GM12872 (cell line): Measurements from ENCODE around the gene PTPN6.

ENCODE experiments used
- CTCF ChIP-seq: IDR thresholded peaks from 3 replicates; pipeline ENCODE4 v1.5.1; 2011; ENCODE audit warnings: low read depth, mild to moderate bottlenecking, low read length, moderate library complexity; ENCODE audit not compliant: insufficient read depth

PTPN6 gene

GRCh38 chr12:6952121-6952862 is 1.1 kb downstream of the PTPN6 start:
- no peak for TF ChIP-seq CTCF

- TF ChIP-seq CTCF, result no peak
These were observed 1.8 kb downstream of the PTPN6 start for GRCh38 chr12:6952863-6953441.

DNA sequence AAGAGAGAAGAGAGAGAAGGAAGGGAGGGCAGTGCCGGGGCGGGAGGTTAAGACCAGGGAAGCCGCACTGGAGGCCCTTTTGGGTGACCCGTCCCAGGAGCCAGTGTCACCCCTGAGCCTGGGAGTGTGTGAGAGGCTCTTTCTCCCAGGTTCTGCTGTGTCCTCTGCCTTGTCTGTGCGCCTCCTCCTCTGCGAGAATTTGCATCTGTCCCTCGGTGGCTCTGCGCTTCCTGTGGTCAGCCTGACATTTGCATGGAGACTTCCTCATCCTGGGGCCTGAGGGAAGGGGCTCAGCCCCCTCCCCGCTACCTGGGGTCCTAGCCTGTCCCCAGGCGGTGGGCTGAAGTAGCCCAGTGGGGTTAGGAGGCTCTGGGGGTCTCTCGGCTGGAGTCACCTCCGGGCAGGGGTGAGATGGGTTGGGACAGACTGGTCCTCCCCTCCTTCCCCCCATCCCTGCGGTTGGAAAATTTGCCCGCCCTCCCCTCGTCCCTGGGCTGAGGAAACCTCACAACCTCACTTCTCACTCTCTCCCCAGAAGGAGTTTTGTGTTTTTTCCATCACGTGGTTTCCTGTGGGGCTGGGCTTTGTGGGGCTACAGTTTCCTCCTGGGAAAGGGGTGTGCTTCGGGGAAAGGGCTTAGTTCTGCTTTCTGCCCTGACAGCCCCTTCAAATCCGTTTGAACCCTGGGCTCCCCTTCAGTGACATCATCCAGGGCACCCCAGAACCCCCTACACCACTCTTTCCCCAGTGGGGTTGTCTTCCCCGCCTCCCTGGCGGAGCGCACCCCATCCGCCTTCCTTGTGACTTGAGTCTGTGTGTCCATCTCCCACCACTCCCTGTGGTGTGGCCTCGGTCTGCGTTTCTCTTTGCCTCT is 2.5 kb downstream of the PTPN6 start:
- TF ChIP-seq CTCF, result no peak

DNA sequence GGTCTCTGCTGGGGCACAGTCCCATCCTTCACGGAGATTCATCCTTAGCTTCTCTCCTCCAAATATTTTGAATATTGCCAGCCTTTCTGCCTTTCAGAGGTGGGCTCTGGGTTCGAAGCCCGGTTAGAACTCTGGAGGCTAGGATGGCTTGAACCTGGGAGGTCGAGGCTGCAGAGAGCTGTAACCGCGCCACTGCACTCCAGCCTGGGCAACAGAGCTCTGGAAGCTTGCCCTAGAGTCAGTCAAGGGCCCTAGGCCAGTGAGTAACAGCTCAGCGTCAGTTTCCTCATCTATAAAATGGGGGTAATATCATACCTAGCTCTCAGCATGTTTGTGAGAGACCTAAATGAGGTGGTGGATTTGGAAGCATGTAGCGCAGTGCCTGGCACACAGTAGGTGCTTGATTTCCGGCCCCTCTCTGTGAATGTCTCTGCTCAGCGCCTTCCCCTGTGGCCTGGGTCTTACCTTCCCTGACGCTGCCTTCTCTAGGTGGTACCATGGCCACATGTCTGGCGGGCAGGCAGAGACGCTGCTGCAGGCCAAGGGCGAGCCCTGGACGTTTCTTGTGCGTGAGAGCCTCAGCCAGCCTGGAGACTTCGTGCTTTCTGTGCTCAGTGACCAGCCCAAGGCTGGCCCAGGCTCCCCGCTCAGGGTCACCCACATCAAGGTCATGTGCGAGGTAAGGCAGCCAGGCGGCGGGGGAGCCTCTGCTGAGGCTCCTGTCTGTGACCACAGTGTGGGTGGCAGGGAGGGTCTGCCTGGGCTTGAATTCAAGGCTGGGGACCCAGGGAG is 3.4 kb downstream of the PTPN6 start:
- TF ChIP-seq CTCF, result no peak

GRCh38 chr12:6955108-6956020 is 4.2 kb downstream of the PTPN6 start:
- TF ChIP-seq CTCF, result no peak

GRCh38 chr12:6956021-6956727 is 5.0 kb downstream of the PTPN6 start:
- TF ChIP-seq CTCF, result no peak
